Measurements from ENCODE around the gene NTM. TPM values are rescaled to one million over a fixed set of nuclear protein-coding genes. Genes with fewer than 3 reads are reported as not detected.

Gene NTM
- total and polyA plus RNA-seq, 2 of the 8 experiments (the other 6 are each of a cell fraction or from before 2014, with no cell fraction given) = 13.4 to 20.0 TPM

GRCh38 chr11:131924457-131925201 is 554.2 kb downstream of the NTM start (continued):
- TF ChIP-seq MAX (IDR thresholded peaks at IDR 0.05) (no peak), TBP (IDR thresholded peaks at IDR 0.05; ENCODE audit: low read depth, low read length) (no peak), TEAD4 (IDR thresholded peaks at IDR 0.05; ENCODE audit: low read depth, low read length) (no peak), RFX5 (IDR thresholded peaks at IDR 0.05; ENCODE audit: borderline replicate concordance, low read depth, low read length) (no peak), CEBPB (IDR thresholded peaks at IDR 0.05; ENCODE audit: low read depth, low read length) (no peak), SAP30 (IDR thresholded peaks at IDR 0.05; ENCODE audit: insufficient read depth, insufficient replicate concordance, low read length) (no peak), TAF1 (IDR thresholded peaks at IDR 0.05; ENCODE audit: low read depth, low read length) (no peak)
